Activated CD8-positive, alpha-beta memory T cell treated with anti-CD3 and anti-CD28 coated beads, Interleukin-2, amount 50 U/mL, for 24 hours (primary cell): ENCODE measurements around the gene ZNF850.
"Not testable (repeated sequence)": the region's sequence is repeated elsewhere in the genome, so short reads cannot be mapped to it uniquely, and the experiment has no call there.

Experiments used
- DNase-seq: peaks from one replicate; pipeline ENCODE4 v3.0.0-alpha.2; 2020; ENCODE audit errors: extremely low read depth

ZNF850 gene

GRCh38 chr19:36772311-36773222 lies at the start of gene ZNF850:
ZNF850 (minus strand) TSS chr19:36772807; CDS start chr19:36762606, 10,201 bp downstream.
- DNase-seq: peak; percentile 89

- no peak for DNase-seq
Observed at GRCh38 chr19:36821758-36822157, 49.2 kb upstream of the ZNF850 start.

GRCh38 chr19:36819130-36819630 lies 46.6 kb upstream of the ZNF850 start:
- DNase-seq: no peak

GRCh38 chr19:36807029-36807428 lies 34.4 kb upstream of the ZNF850 start:
- DNase-seq: no peak

DNA sequence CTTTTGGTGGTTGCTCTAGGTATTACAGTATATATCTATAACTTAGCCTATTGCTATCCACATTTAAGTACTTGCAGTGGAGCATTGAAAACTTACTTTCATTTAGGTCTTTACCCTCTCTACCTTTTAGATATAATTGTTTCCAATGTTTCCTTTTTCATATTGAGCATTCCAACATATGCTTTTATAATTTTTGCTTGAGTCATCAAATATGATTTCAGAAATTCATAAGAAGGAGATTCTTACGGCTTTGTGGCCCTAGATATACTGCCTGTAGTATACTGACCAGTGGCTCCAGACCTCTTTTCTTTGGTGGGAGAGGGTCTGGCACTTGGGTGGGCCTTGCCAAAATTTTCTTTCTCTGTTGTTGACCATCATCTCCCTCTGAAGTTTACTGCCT lies 32.8 kb upstream of the ZNF850 start:
- no peak for DNase-seq

- DNase-seq: no peak
Observed at GRCh38 chr19:36797786-36798108, 25.1 kb upstream of the ZNF850 start.

DNA sequence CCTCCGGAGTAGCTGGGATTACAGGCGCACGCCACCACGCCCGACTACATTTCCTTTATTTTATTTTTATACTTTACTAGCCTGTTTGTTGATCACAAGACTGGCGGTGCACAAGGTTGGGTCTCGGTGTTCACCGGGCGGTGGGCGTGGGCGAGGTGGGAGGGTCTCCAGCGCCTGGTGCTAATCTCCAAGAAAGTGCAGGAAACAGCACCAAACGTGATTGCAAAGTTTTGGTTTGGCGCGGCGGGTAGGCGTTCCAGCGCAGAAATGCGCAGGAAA lies 24.0 kb upstream of the ZNF850 start:
- no peak for DNase-seq

GRCh38 chr19:36791420-36792141 lies 19.0 kb upstream of the ZNF850 start:
- DNase-seq: not testable (repeated sequence)

- DNase-seq: no peak
Observed at GRCh38 chr19:36775768-36776167, 3.2 kb upstream of the ZNF850 start.

- no peak for DNase-seq
Observed at GRCh38 chr19:36773223-36773579, 594 bp upstream of the ZNF850 start.

GRCh38 chr19:36771261-36772231 lies 1.1 kb downstream of the ZNF850 start:
- no peak for DNase-seq

DNA sequence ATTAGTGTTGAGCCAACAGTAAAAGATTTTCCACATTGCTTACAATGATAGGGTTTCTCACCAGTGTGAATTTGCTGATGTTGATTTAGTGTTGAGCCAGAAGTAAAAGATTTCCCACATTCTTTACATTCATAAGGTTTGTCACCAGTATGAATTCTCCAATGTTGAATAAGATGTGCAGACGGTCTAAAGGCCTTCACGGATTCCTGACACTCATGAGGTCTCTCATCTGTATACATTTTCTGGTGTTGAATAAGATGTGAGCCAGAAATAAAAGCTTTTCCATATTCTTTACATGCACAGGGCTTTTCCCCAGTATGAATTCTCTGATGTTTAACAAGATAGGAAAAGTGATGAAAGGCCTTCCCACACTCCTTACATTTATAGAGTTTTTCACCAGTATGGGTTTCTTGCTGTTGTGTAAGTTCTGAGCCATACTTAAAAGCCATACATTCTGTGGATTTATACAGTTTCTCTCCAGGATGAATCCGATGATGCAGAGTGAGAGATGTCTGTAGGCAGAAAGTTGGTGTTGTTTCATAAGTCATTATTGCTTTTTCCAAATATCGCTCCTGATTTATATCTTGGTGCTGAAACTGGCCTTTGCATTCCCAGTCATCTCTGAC lies 22.4 kb downstream of the ZNF850 start:
- no peak for DNase-seq

DNA sequence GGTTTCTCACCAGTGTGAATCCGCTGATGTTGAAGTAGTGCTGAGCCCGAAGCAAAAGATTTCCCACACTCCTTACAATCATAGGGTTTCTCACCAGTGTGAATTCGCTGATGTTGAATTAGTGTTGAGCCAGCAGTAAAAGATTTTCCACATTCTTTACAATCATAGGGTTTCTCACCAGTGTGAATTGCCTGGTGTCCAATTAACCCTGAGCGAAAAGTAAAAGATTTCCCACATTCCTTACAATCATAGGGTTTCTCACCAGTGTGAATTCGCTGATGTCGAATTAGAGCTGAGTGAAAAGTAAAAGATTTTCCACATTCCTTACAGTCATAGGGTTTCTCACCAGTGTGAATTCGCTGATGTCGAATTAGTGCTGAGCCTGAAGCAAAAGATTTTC lies 23.0 kb downstream of the ZNF850 start:
- DNase-seq: not testable (repeated sequence)

DNA sequence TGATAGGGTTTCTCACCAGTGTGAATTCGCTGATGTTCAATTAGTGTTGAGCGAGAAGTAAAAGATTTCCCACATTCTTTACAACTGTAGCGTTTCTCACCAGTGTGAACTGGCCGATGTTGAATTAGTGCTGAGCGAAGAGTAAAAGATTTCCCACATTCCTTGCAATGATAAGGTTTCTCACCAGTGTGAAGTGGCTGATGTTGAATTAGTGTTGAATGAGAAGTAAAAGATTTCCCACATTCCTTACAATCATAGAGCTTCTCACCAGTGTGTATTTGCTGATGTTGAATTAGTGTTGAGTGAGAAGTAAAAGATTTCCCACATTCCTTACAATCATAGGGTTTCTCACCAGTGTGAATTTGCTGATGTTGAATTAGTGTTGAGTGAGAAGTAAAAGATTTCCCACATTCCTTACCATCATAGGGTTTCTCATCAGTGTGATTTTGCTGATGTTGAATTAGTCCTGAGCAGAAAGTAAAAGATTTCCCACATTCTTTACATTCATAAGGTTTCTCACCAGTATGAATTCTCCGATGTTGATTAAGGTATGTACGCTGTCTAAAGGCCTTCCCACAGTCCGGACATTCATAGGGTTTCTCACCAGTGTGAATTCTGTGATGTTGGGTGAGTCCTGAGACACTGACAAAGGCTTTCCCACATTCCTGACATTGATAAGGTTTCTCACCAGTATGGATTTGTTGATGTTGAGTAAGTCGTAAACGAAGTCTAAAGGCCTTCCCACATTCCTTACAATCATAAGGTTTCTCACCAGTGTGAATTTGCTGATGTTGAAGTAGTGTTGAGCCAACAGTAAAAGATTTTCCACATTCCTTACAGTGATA lies 24.0 kb downstream of the ZNF850 start:
- DNase-seq: no peak

GRCh38 chr19:36747750-36748149 lies 24.9 kb downstream of the ZNF850 start:
- DNase-seq: no peak

DNA sequence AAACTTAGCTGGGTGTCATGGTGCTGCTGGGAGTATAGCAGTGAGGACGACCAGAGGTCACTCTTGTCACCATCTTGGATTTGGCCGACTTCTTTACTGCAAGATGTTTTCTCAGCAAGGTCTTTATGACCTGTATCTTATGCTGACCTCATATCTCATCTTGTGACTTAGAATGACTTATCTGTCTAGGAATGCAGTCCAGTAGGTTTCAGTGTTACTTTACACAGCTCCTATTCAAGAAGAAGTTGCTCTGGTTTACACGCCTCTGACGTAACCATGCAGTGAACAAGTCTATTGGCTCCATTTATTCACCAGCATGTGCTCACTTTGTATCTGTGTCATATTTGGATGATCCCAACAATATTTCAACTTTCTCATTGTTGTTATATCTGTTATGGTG lies 26.7 kb downstream of the ZNF850 start:
- no peak for DNase-seq

- not testable (repeated sequence) for DNase-seq
Observed at GRCh38 chr19:36736166-36736565, 36.4 kb downstream of the ZNF850 start.

- DNase-seq: no peak
Observed at GRCh38 chr19:36719687-36720556, 52.7 kb downstream of the ZNF850 start.

- DNase-seq: no peak
Observed at GRCh38 chr19:36709423-36709822, 63.2 kb downstream of the ZNF850 start.

GRCh38 chr19:36707134-36707533 lies 65.5 kb downstream of the ZNF850 start:
- DNase-seq: no peak
